ENCODE measurements around the gene FRMPD4.

FRMPD4 gene

DNA sequence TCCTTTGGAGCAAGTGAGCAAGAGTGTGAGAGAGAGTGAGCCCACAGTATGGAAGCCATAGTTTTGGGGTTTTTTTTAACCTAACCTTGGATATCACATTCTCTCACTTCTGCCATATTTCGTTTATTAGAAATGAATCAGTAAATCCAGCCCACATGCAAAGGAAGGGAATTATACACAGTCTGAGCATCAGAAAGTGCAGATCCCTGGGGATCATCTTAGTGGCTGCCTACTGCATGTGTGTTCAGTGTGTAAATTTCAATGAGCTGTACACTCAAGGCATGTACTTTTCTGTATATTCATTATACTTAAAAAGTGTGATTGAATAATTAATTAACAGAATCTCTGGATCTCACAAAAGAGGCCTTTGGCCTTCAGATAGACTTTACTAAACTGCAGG lies 519.2 kb downstream of the FRMPD4 start:
- no peak for DNase-seq (ENCODE audit: low read depth, low spot score)

DNA sequence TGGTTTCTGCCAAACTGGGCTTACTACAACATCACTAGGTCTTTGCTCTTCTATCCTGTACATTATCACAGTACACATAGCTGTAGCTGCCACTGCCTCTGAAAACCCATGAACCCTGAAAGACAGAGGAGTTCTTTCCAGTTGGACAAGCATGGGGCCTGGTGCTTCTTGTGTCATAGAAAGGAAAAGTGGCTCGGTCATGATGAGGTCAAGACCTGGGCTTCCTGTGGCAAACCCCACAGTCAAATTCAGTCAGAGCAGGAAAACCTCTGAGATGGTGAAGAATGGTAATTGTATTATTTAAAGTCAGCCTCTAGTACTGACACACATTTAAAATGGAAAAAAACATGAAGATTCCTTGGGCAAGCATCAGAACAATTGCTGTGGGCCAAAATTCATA lies 519.6 kb downstream of the FRMPD4 start:
- no peak for DNase-seq (ENCODE audit: low read depth, low spot score)

DNA sequence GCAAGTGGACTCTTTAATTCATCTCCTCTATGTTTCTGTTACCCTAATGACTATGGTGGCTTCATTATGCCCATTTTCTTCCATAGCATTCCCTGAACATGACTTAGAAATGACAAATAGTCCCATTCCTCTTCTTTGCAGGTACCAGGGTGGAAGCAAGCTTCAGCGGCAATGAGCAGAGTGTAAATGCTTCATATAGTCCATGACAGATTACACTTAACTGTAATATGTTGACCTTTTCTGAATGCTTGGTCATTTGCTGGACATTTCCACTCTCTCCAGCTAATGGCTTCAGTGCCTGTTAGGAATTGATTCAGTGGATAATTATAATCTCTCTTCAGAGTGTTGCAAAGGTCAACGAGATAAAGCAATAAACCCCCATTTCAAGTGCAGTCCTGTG lies 523.2 kb downstream of the FRMPD4 start:
- no peak for DNase-seq (ENCODE audit: low read depth, low spot score)

DNA sequence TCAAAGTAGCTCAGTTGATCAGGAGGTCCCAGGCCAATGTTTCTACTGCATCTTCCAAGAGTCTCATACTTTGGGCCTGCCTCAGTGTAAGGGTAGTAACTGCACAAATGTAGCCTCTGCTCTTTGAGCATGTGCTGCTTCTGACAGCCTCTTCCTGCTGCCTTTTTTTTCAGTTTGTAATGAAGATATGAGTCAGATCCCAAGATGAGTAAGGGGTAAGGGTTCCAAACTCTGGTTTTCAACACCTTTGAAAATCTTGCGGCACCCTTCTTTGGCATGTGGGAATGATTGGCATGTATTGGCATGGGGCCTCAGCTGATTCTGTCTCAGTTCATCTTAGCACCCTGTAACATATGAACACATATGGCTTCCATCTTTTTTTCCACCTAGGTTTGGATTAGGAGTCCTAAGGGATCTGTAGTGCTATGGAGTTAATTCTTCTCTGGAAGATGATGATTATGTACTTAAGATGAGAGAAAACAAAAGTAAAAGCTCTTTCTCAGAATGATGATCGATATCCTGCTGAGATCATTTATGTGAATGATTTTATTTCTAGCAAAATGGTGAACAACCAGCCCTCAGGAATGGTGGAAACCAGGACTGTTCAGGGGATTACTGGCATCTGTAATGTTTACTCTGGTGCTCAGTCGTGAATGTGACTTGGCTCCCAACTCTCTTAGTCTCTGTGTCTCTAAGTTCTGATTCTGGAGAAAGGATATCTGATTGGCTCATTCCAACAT lies 534.3 kb downstream of the FRMPD4 start:
- no peak for DNase-seq (ENCODE audit: low read depth, low spot score)

DNA sequence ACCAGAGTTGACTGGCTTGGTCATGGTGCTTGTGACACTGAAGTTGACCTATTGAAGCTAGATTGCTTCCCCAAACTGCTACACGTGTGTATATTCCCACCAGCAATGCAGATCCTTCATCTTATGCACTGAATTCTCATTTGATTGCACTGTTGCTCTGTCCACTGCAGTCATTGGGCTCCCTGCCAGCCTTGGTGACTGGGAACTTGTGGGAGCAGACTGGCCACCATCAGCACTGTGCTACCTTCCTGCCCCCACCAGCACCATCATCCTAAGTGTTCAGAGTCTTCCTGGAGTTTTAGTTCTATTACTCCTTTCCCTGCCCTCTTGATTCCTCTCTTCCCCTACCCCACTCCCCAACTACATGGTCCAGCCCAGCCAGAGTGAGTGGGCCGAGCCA lies 535.2 kb downstream of the FRMPD4 start:
- no peak for DNase-seq (ENCODE audit: low read depth, low spot score)

DNA sequence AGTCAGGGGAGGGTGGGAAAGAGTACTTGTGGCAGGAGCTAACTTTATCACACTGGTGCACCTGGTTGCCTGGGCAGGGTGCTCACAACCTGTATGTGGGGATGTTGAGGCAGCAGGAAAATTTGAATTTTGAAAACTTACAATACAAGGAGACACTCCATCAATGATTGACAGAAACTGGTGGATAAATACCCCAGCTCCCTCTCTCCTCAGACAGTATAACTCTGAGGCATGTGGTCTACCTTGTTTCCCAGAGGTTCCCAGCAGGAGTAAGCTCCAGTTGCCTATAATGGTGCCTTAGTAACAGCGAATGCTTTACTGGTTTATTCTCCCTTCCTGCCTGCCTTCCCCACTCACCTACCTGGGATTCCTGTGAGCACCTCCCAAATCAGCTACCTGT lies 541.2 kb downstream of the FRMPD4 start:
- DNase-seq (ENCODE audit: low read depth, low spot score) = no peak

DNA sequence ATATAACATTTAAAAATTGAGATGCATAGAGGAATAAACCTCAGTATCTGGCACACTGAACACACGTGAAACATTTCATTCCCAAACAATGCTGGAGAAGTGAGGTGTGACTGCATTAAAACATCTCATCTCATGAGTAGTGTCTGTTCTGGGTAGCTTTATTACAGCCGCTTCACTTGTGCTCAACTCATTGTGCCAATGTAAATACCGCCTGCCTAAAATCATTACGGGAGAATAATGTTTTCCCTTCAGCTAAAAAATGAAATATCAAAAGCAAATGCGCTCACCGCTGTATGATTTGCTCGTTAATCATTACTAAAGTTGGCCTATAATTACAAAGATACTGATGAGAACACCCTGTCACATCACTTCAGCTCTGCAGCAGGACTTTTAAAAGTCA lies 542.8 kb downstream of the FRMPD4 start:
- DNase-seq (ENCODE audit: low read depth, low spot score) = no peak

DNA sequence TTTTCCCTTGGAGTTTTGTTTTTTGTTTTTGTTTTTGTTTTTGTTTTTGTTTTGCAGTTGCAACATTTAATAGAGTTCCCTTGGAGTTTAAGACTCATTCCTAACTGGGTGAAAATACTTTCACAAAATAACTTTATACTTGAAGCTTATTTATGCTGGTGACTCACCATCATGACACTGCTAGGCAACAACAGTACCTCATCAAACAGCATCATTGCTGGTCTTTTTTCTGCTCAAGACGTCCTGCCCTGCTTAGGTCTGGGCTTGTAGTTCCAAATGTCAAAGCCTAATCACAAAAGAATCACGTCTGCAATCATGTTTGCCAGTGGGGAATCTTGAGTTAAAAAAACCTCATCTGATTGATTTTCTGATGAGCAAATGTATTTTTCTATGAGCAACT lies 547.3 kb downstream of the FRMPD4 start:
- no peak for DNase-seq (ENCODE audit: low read depth, low spot score)

DNA sequence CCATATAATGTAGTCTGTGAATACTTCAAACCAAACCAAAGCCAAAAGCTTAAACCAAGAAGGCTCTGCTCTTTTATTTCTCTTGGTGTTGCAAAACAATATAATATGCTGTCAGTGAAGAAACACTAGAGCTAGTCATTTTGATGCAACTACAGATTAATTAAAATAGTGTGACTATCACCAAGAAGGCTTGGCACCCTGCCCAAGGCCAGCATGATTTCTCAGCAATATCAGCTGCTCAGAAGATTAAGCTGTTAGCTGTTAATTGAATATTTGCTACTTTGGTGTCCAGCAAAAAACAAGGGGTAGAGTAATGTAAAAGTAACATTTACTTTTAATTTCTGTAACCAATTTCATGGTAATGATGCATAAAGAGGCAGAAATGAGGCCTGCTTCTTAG lies 548.1 kb downstream of the FRMPD4 start:
- DNase-seq (ENCODE audit: low read depth, low spot score) = no peak

DNA sequence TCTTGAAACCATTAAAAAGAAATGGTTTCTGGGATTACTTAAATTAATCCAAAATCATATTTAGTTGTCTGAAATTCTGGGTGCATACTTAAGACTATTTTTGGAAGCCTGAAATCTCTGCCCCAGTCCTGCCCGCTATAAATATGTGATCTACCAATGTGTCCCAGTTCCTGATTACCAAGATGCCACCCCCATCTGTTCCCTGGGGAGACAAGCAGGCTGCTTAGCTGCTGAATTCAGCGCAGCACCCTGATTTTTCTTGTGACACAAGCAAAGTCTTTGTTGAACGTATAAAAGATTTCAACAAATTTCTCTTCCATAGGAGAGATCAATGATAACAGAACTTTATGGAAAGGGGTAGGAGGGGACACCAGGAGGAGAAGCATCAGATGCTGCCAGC lies 552.4 kb downstream of the FRMPD4 start:
- DNase-seq (ENCODE audit: low read depth, low spot score) = no peak

DNA sequence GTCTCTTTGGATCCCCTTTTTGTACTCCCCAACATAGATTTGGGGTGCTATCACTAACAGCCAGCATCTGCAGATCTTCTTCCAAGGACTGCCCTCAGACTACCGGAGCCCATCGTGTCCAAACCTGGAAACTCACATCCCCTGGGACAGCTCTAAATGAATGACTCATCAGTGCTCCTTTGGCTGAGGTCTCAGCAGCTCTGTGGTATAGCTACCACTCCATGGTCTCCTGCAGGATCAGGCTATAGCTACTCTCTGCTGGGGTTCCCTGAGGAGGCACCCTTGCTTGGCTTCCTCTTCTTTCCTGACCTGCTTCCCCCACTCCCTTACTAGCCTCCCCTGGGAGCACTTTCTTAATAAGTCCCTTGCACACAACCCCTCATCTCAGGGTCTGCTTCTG lies 555.5 kb downstream of the FRMPD4 start:
- DNase-seq (ENCODE audit: low read depth, low spot score) = no peak

DNA sequence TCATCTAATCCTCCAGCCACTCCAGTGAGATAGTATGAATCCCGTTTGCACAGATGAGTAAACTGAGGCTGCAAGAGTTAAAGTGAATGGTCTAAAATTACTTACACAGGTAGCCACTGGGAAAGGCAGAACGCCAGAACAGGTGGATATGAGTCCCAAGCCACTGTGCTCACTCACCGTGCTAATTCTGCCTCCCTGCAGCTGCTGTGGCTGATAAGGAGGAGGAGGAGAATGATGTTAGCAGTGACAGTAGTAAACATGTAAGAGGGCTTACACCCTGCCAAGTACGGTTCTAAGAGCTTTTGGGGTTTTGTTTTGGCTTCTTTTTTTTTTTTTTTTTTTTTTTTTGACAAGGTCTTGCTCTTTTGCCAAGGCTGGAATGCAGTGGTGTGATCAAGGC lies 562.5 kb downstream of the FRMPD4 start:
- no peak for DNase-seq (ENCODE audit: low read depth, low spot score)

DNA sequence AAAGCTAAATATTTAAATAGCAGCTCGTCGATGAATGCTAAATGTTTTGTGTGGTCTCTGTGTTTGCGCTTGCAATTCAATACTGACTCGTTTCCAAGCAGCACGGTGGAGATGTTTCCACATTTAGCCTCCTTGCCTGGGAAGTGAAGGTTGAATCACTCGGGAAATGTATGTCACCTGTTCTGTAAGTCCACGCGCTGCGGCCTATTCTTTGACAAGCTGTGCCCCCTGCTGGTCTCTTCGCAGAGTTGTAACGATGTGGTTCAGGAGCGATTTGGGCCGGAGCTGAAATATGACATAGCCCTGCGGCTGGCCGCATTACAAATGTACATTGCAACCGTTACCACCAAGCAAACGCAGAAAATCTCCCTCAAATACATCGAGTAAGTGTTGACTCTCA lies 563.4 kb downstream of the FRMPD4 start:
- DNase-seq (ENCODE audit: low read depth, low spot score) = no peak

DNA sequence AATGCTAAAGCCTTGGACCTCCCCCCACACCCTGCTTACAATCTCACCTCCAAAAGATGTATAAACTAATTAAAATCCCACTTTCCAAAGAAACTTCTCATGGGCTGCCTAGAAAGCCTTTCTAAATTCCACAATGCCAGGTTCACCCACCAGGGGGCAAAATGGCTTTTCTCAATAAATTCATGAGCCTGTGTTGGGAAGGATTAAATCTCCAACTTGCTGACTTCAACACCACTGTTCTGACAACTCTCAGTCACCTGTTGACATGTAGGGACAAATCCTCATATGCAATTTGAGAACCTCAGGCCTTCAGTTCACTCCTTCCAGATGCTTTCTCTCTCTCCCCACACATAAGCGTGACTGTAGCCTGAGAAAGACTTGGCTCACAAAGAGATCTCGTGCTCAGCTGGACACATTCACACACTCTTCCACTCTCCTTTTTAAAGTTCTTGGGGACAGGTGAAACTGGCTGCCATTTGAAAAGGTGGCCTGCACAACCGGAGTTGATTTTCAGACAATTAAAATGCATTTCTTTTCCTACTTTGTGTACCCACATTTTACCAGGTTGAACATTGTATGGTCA lies 564.3 kb downstream of the FRMPD4 start:
- no peak for DNase-seq (ENCODE audit: low read depth, low spot score)

DNA sequence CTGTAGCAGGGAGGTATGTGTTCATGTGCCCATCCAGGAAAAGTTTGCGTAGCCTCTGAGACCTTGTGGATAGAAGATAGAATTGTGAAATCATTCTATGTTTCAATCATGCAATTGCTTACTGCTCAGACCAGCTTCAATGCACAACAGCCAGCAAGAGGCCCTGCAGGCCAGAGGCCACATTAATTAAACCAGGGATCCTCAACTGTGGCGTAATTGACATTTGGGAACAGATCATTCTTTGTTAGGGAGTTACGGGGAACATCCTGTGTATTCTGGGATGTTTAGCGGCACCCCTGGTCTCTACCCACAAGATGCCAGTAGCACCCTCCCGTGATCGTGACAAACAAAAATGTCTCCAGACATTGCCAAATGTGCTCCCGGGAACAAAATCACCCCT lies 566.4 kb downstream of the FRMPD4 start:
- DNase-seq (ENCODE audit: low read depth, low spot score) = no peak

DNA sequence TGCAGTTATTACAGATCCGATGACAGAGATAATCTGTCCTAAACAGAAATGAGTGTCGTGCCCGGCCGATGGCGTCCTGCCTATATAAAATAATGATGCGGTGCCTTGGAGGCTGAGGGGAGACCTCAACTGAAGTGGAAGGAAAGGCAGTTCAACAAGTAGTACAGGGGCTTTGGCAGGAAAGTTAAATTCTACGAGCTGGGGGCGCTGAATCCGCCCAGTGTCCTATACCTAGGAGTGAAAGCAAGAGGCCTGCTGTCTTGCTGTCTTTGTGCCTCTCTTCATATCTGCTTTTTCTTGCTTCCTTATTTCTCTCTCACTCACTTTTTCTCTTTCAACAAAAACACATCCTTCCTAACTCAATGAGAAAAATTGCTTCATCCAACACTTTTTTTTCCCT lies 570.8 kb downstream of the FRMPD4 start:
- no peak for DNase-seq (ENCODE audit: low read depth, low spot score)

DNA sequence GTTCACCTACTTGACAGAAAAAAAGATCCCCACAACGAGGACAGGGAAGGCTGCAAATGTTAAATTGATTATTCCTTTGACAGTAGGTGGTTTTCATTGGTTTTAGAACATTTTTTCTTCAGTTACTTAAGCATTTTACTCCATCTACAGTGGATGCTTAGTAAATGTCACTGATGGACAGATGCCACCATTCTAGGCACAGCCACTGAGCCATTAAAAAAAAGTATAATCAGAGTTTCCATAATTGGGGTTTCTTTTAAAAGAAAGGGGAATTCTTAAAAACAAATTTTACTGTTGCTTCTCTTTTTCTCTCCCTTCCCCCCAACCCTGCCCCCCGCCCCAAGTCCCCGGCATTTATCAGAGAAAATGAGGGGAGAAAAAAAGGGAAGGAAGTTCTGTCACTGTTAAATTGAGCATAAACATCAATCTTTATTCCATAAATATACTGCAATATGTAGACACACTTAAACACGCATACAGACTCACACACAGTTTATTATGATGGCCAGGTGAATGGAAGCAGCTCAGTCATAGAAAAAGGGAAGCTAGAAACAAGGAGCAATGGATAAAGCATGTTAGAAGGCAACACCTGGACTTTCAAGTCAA lies 573.3 kb downstream of the FRMPD4 start:
- no peak for DNase-seq (ENCODE audit: low read depth, low spot score)

DNA sequence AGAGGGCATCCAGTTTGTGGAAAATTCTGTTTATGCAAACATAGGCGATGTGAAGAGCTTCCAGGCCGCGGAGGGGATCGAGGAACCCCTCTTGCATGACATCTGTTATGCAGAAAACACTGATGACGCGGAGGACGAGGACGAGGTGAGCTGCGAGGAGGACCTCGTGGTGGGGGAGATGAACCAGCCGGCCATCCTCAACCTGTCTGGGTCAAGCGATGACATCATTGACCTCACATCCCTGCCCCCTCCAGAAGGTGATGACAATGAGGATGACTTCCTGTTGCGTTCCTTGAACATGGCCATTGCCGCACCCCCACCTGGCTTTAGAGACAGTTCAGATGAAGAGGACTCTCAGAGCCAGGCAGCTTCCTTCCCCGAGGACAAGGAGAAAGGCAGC lies 578.3 kb downstream of the FRMPD4 start:
- no peak for DNase-seq (ENCODE audit: low read depth, low spot score)

DNA sequence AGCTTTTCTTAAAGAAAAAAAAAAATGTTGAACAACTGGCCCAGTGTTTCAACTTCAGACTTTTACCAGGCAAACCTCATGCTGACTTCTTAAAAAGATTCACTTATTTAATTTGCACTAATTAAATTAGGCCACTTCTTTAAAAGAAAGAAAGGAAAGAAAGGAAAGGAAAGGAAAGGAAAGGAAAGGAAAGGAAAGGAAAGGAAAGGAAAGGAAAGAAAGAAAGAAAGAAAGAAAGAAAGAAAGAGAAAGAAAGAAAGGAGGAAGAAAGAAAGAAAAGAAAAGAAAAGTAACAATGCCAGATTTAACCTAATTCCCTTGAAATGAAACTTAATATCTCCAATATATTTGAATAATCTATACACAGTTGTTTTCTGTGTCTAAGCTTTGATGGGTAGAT lies 581.6 kb downstream of the FRMPD4 start:
- no peak for DNase-seq (ENCODE audit: low read depth, low spot score)

DNA sequence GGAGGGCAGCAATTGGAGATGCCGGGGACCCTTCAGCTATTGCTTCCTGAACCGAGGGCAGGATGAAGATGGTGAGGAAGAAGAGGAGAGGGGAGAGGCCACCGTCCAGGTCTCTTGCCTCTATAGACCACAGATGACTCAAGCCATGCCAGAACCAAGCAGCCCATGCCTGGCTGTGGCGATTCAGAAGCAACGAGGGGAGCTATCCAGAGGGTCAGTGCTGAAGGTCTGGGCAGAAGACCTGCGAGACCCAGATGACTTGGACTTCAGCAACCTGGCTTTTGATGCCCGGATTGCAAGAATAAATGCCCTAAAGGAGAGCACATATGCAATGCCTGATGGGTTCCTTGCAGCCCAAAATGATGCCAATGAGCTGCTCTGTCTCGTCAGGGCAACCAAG lies 582.8 kb downstream of the FRMPD4 start:
- DNase-seq (ENCODE audit: low read depth, low spot score) = no peak

DNA sequence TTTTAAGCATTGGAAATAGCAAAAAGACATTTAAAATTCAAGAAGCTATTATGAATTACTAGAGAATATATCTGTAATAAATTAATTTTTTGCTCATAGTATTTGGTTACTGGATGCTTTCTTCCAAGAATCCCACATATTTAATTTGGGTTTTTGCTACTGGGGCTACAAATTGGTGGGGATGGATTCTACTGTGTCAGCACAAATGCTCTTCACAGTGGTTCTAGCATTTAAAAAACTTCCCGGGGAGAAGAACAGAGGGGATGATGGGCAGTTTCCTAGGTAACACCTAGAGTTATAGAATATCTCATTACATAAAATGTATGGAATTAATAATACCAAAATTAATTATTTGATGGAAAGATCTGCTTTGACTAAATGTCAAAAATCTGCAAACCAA lies 584.0 kb downstream of the FRMPD4 start:
- no peak for DNase-seq (ENCODE audit: low read depth, low spot score)

DNA sequence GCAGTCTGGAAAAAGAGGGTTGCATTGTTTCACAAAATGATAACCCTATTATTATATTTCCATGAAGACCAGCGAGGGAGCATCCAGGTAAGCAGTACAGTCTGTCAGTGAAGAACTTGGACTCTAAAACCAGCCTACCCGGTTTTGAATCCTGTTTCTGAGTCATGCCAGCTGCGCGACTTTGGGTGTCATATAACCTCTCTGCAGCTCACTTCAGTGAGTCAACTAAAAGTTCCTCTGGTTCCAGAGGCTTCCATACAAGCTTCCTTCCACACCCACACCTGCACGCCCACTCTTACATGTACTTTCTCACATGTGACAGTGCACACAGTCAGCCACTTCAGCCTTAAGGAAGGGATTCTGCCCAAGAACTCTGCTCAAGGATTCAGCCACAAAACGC lies 603.1 kb downstream of the FRMPD4 start:
- no peak for DNase-seq (ENCODE audit: low read depth, low spot score)

DNA sequence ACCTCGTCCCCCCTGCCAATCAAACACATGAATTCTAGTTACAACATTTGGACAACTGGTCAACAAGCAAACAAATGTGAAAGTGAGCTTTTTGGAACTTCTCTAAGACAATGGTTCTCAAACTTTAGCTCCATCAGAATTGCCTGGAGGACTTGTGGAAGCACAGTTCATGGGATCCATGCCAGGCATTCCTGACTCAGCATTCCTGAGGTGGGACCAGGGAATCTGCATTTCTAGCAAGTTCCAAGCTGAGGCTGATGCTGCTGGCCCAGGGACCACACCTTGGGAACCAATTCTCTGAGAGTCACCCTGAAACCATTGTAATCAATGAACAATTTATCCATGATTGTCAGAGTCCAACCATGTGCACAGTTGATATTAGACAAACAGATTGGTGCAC lies 609.2 kb downstream of the FRMPD4 start:
- no peak for DNase-seq (ENCODE audit: low read depth, low spot score)

All from brain pericyte (primary cell).